Liver (tissue), 9 donors: ENCODE measurements around the gene ZDHHC24. TPM values are rescaled to one million over a fixed set of nuclear protein-coding genes. Genes with fewer than 3 reads are reported as not detected.

Experiments
- DNase-seq: peaks from one replicate; pipeline ENCODE4 v3.0.0-alpha.2; 2017; ENCODE audit warnings: low spot score
- H3K27ac ChIP-seq, 2 donors: one replicate each; pipeline ENCODE4 v1.7.0; 2013; ENCODE audit warnings: inconsistent platforms in 2 of 2, low read length in 2 of 2, control low read depth in 1 of 2, low read depth in 1 of 2, mild to moderate bottlenecking in 1 of 2
- H3K27me3 ChIP-seq, 4 donors: one replicate each; pipeline versions ENCODE4 v1.6.1 to v1.7.0; 2013; ENCODE audit warnings: low read length in 3 of 4, inconsistent platforms in 1 of 4, mild to moderate bottlenecking in 1 of 4, moderate library complexity in 1 of 4; ENCODE audit not compliant: control insufficient read depth in 4 of 4, insufficient read depth in 4 of 4
- H3K36me3 ChIP-seq, 4 donors: one replicate each; pipeline versions ENCODE4 v1.6.1 to v1.7.0; 2013; ENCODE audit warnings: low read length in 3 of 4, mild to moderate bottlenecking in 3 of 4, low read depth in 1 of 4, moderate library complexity in 1 of 4; ENCODE audit not compliant: control insufficient read depth in 4 of 4, insufficient read depth in 3 of 4
- H3K4me1 ChIP-seq, 4 donors: one replicate each; pipeline versions ENCODE4 v1.6.1 to v1.7.0; 2013; ENCODE audit warnings: low read length in 3 of 4, mild to moderate bottlenecking in 3 of 4, moderate library complexity in 1 of 4; ENCODE audit not compliant: control insufficient read depth in 4 of 4, insufficient read depth in 4 of 4
- H3K4me3 ChIP-seq, 3 donors: one replicate each; pipeline versions ENCODE4 v1.6.1 to v1.7.0; 2013; ENCODE audit warnings: low read length in 3 of 3, control low read depth in 1 of 3, low read depth in 1 of 3, mild to moderate bottlenecking in 1 of 3
- H3K9ac ChIP-seq, 2 donors: one replicate each; pipeline ENCODE4 v1.7.0; 2013; ENCODE audit warnings: low read length in 2 of 2, mild to moderate bottlenecking in 2 of 2, moderate library complexity in 2 of 2, control low read depth in 1 of 2, low read depth in 1 of 2
- H3K9me3 ChIP-seq, 4 donors: one replicate each; pipeline versions ENCODE4 v1.6.1 to v1.7.0; 2013; ENCODE audit warnings: low read length in 3 of 4; ENCODE audit not compliant: control insufficient read depth in 4 of 4
- CTCF ChIP-seq: fragments of 150-350 bp; IDR thresholded peaks from 2 replicates; pipeline ENCODE4 v1.5.1; 2017; ENCODE audit warnings: improper control_type of control experiment, low read depth, low read length; ENCODE audit not compliant: missing input control
- EGR1 ChIP-seq, 2 donors: IDR thresholded peaks; 2 replicates each; pipeline ENCODE4 v1.6.1; 2016 to 2018; ENCODE audit warnings: antibody characterized with exemption in 2 of 2, low read depth in 2 of 2
- FOXA1 ChIP-seq: IDR thresholded peaks from 2 replicates; pipeline ENCODE4 v1.6.1; 2016; ENCODE audit warnings: antibody characterized with exemption
- FOXA2 ChIP-seq: IDR thresholded peaks from 2 replicates; pipeline ENCODE4 v1.6.1; 2016; ENCODE audit warnings: antibody characterized with exemption
- HNF4A ChIP-seq, 2 donors: conservative IDR thresholded peaks; 2 replicates each; pipeline ENCODE4 v1.6.1; 2016; ENCODE audit warnings: antibody characterized with exemption in 2 of 2, mild to moderate bottlenecking in 2 of 2
- JUND ChIP-seq, 2 donors: IDR thresholded peaks; 2 replicates each; pipeline ENCODE4 v1.6.1; 2016; ENCODE audit warnings: antibody characterized with exemption in 2 of 2
- REST ChIP-seq: IDR thresholded peaks from 2 replicates; pipeline ENCODE4 v1.6.1; 2016; ENCODE audit warnings: antibody characterized with exemption, mild to moderate bottlenecking
- RXRA ChIP-seq, 2 donors: IDR thresholded peaks; 2 replicates each; pipeline ENCODE4 v1.6.1; 2017 to 2018; ENCODE audit warnings: antibody characterized with exemption in 2 of 2, mild to moderate bottlenecking in 1 of 2
- SP1 ChIP-seq: IDR thresholded peaks from 2 replicates; pipeline ENCODE4 v1.6.1; 2018; ENCODE audit warnings: antibody characterized with exemption, mild to moderate bottlenecking
- YY1 ChIP-seq: IDR thresholded peaks from 2 replicates; pipeline ENCODE4 v1.6.1; 2016; ENCODE audit warnings: antibody characterized with exemption, mild to moderate bottlenecking
- WGBS: extraction: QIAGEN DNeasy Blood & Tissue Kit; methylation state at CpG from one replicate; pipeline ENCODE4 v1.1.7; 2013; 5-methylcytosine and 5-hydroxymethylcytosine counted together
- polyA plus RNA-seq, 2 donors: library from polyadenylated mRNA; stranded (reverse) in 1 of 2; unstranded in 1 of 2; fragments of 200-250 nt in 1 of 2; fragments of >200 nt in 1 of 2; fragmentation: Nextera tagmentation in 1 of 2; extraction: Ambion mirVana in 1 of 2; gene quantifications; one replicate each; pipeline versions ENCODE4 v1.2.1 to v1.2.3, GENCODE V29; 2013 to 2015
- total RNA-seq, 2 donors: library from RNA; depleted of rRNA; stranded (reverse); fragments of >200 nt; gene quantifications; one replicate each; pipeline ENCODE4 v1.2.3, GENCODE V29; 2014
- TF ChIP-seq, protein P1 (sequence below): IDR thresholded peaks from 2 replicates; pipeline ENCODE4 v1.6.1; 2016; ENCODE audit warnings: antibody characterized with exemption
- TF ChIP-seq, protein P2 (sequence below): IDR thresholded peaks from 2 replicates; pipeline ENCODE4 v1.6.1; 2016; ENCODE audit warnings: antibody characterized with exemption
- donor health status: healthy.
- donor health status: healthy.
- donor health status: healthy.
- donor health status: healthy.
- donor health status: healthy.

Gene ZDHHC24
- total and polyA plus RNA-seq, 4 donors, result 4.1 to 6.4 (median 5.1) TPM

DNA sequence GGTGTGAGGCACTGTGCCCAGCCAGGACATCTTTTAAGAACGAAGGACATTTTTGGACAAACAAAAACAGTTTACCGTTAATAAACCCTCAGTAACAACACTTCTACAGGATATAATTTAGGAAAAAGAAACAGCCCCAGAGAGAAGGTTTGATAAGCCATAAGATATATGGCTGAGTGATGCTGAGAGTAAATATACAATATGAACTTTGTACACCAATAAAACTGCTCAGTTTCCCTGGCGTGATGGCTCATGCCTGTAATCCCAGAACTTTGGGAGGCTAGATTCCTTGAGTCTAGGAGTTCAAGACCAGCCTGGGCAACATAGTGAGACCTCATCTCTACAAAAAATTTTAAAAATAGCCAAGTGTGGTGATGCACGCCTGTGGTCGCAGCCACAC lies 47.3 kb downstream of the ZDHHC24 start:
- H3K27me3 ChIP-seq, result no peaks in the 10 kb centered on the region
- 93% methylated on average over 5 of the region's 5 CpGs for WGBS
- H3K4me1 ChIP-seq, result no peaks in the 10 kb centered on the region
- no peaks in the 10 kb centered on the region for H3K9me3 ChIP-seq
- peaks cover 0 to 30% (median 9%) of the 10 kb centered on the region in 4 donors for H3K36me3 ChIP-seq
- H3K27ac ChIP-seq, result no peak overlapping the region
- no peak for TF ChIP-seq HNF4A (conservative IDR thresholded peaks at IDR 0.05)
- TF ChIP-seq, protein P1, sequence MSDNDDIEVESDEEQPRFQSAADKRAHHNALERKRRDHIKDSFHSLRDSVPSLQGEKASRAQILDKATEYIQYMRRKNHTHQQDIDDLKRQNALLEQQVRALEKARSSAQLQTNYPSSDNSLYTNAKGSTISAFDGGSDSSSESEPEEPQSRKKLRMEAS, result no peak
- no peak for TF ChIP-seq RXRA (IDR thresholded peaks at IDR 0.05)
- no peak for TF ChIP-seq EGR1 (IDR thresholded peaks at IDR 0.05; ENCODE audit: low read depth in 2 of 2)
- TF ChIP-seq JUND (IDR thresholded peaks at IDR 0.05), result no peak
- TF ChIP-seq YY1, result no peak
- TF ChIP-seq FOXA1, result no peak
- no peak for TF ChIP-seq FOXA2
- TF ChIP-seq REST, result no peak
- TF ChIP-seq, protein P2, sequence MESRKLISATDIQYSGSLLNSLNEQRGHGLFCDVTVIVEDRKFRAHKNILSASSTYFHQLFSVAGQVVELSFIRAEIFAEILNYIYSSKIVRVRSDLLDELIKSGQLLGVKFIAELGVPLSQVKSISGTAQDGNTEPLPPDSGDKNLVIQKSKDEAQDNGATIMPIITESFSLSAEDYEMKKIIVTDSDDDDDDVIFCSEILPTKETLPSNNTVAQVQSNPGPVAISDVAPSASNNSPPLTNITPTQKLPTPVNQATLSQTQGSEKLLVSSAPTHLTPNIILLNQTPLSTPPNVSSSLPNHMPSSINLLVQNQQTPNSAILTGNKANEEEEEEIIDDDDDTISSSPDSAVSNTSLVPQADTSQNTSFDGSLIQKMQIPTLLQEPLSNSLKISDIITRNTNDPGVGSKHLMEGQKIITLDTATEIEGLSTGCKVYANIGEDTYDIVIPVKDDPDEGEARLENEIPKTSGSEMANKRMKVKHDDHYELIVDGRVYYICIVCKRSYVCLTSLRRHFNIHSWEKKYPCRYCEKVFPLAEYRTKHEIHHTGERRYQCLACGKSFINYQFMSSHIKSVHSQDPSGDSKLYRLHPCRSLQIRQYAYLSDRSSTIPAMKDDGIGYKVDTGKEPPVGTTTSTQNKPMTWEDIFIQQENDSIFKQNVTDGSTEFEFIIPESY, result no peak
- no peak for DNase-seq
- H3K4me3 ChIP-seq, result no peak overlapping the region
- no peak overlapping the region for H3K9ac ChIP-seq

DNA sequence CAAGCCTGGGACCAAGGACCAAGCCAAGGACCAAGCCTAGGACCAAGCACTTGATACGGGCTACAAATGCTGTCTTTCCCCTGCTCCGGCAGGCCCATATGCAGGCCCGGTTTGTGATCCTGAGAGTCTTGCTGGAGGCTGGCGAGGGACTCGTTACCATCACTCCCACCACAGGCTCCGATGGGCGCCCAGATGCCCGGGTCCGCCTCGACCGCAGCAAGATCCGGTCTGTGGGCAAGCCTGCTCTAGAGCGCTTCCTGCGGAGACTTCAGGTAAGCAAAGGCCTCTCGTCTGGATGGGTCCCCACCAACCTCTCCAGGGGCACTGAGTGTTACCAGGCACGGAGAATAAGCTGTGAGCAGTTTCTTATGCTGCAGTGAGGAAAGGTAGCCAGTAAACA lies 48.6 kb downstream of the ZDHHC24 start:
- Histone ChIP-seq H3K27me3 (no peaks in the 10 kb centered on the region), H3K4me1 (no peaks in the 10 kb centered on the region), H3K9me3 (no peaks in the 10 kb centered on the region), H3K4me3 (no peak overlapping the region), H3K9ac (no peak overlapping the region), H3K27ac (no peak overlapping the region), H3K36me3 (peaks cover 6 to 42% (median 9%) of the 10 kb centered on the region in 4 donors)
- DNase-seq, result no peak
- TF ChIP-seq EGR1 (IDR thresholded peaks at IDR 0.05; ENCODE audit: low read depth in 2 of 2) (no peak), CTCF (no peak), SP1 (no peak)
- TF ChIP-seq, protein P2, result no peak
- WGBS, result 98% methylated on average over 16 of the region's 16 CpGs
